GM20000 (cell line): ENCODE measurements around the gene ELK4.

ENCODE experiments used
- DNase-seq: peaks from one replicate; pipeline ENCODE4 v3.0.0; 2012; ENCODE audit warnings: low spot score
- TF ChIP-seq, protein P1 (sequence below): IDR thresholded peaks from 2 replicates; pipeline ENCODE4 v1.5.1; 2012; ENCODE audit warnings: mild to moderate bottlenecking, control low read depth; ENCODE audit errors: extremely low read depth, missing control alignments

Gene ELK4

DNA sequence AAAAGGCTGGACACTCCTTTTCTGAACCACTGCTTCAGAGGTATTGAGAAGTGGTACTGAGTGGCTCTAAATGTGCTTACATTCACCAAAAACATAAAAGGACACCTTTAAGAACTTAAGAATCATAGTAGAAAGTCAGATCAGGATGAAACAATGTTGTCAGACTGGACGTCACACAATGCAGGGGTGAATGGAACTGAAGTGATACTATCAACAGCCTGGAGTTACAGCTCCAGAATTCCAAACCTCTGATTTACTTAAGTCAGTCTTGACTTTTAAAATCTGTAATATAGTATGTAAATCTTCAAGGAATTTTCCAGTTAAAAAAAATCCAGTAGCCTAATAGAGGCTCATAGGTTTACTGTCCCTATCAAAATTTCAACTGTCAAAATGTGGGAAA is 19.3 kb downstream of the ELK4 start:
- TF ChIP-seq, protein P1, sequence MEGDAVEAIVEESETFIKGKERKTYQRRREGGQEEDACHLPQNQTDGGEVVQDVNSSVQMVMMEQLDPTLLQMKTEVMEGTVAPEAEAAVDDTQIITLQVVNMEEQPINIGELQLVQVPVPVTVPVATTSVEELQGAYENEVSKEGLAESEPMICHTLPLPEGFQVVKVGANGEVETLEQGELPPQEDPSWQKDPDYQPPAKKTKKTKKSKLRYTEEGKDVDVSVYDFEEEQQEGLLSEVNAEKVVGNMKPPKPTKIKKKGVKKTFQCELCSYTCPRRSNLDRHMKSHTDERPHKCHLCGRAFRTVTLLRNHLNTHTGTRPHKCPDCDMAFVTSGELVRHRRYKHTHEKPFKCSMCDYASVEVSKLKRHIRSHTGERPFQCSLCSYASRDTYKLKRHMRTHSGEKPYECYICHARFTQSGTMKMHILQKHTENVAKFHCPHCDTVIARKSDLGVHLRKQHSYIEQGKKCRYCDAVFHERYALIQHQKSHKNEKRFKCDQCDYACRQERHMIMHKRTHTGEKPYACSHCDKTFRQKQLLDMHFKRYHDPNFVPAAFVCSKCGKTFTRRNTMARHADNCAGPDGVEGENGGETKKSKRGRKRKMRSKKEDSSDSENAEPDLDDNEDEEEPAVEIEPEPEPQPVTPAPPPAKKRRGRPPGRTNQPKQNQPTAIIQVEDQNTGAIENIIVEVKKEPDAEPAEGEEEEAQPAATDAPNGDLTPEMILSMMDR = no peak

GRCh38 chr1:205612104-205612503 is 19.7 kb downstream of the ELK4 start:
- TF ChIP-seq, protein P1 = no peak
- no peak for DNase-seq

More for the DNA sequence above, 19.3 kb downstream of the ELK4 start:
- no peak for DNase-seq

DNA sequence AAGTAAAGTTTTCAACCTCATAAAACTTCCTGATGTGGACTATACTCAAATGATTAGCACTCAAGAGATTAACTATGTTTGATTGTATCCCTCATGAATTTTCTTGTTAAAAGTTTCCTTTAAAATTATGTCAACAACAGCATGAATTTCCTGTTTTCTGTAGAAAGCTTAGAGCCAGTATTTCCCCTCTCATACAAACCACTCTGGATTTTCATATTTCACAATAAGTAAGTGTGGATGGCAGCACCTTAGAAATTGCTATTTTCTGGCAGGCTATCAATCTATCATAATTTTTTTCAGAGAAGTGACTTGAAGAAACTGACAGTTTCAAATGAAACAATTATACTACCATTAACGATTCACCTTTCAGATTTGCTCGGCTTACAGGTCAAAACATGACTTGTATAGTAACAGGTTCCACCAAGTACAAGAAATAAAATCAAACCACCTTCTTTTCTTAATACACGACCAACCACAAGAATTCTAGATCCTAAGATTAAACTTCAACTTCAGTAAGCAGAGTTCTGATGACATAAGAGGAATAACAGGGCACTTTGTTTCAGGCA is 20.8 kb downstream of the ELK4 start:
- TF ChIP-seq, protein P1 = no peak
- no peak for DNase-seq

- TF ChIP-seq, protein P1 = no peak
- no peak for DNase-seq
Measured at GRCh38 chr1:205610036-205610435, 21.8 kb downstream of the ELK4 start.

DNA sequence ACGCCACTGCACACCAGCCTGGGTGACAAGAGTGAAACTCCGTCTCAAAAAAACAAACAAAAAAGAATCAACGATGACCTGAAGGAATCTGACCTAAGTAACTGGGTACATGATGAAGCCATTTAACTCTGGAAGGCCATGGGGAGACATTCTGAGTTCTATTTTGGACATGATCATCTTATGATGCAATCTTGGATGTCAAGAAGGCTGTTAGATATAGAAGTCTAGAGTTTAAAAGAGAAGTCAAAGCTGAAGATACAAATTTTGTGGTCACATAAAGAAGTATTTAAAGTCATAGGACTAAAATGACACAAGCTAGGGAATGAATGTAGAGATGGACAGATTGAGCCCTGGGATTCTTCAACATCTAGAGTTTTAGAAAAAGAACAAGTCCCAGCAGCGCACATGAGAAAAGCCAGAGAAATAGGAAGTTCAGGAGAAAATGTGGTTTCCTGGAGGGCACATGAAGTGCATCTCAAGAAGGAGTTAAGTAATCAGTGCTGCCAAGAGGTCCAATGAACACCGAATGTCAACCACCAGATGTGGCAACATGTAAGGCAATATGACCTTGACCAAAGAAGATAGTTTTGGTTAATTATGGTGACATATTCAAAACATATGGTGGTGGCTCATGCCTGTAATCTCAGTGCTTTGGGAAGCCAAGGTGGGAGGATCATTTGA is 26.8 kb downstream of the ELK4 start:
- DNase-seq = no peak

GRCh38 chr1:205604059-205604458 is 27.8 kb downstream of the ELK4 start:
- DNase-seq = no peak
- TF ChIP-seq, protein P1 = no peak

More for the DNA sequence above, 26.8 kb downstream of the ELK4 start:
- TF ChIP-seq, protein P1 = no peak

GRCh38 chr1:205601205-205601604 is 30.6 kb downstream of the ELK4 start:
- TF ChIP-seq, protein P1 = no peak
- no peak for DNase-seq
